ENCODE measurements around the gene DNAJB6. TPM values are rescaled to one million over a fixed set of nuclear protein-coding genes. Genes with fewer than 3 reads are reported as not detected.
A peak's percentile ranks its signal among the peaks of the same experiment; 100 is the strongest.

The DNAJB6 gene
- total and polyA plus RNA-seq, 5 donors: 154 to 183 (median 170) TPM

GRCh38 chr7:157370742-157371141 lies 33.9 kb downstream of the DNAJB6 start:
- H3K27ac ChIP-seq (ENCODE audit: low read length): no peak overlapping the region
- H3K4me1 ChIP-seq (ENCODE audit: control insufficient read depth, insufficient read depth, low read length): peaks cover 7% of the 10 kb centered on the region
- 92% methylated on average over 10 of the region's 10 CpGs for WGBS
- no peaks in the 10 kb centered on the region for H3K27me3 ChIP-seq (ENCODE audit: control insufficient read depth, insufficient read depth)
- DNase-seq: no peak
- H3K4me3 ChIP-seq (ENCODE audit: low read length): no peak overlapping the region
- ATAC-seq: no peak
- intact Hi-C loops (cut with DNase I): no loop called here
- H3K9me3 ChIP-seq (ENCODE audit: control insufficient read depth, low read length): no peaks in the 10 kb centered on the region

GRCh38 chr7:157371296-157371695 lies 34.5 kb downstream of the DNAJB6 start:
- peaks cover 7% of the 10 kb centered on the region for H3K4me1 ChIP-seq (ENCODE audit: control insufficient read depth, insufficient read depth, low read length)
- 81% methylated on average over 9 of the region's 9 CpGs for WGBS
- ATAC-seq: no peak
- DNase-seq: no peak
- H3K9me3 ChIP-seq (ENCODE audit: control insufficient read depth, low read length): no peaks in the 10 kb centered on the region
- intact Hi-C loops (cut with DNase I): no loop called here
- H3K4me3 ChIP-seq (ENCODE audit: low read length): no peak overlapping the region
- H3K27me3 ChIP-seq (ENCODE audit: control insufficient read depth, insufficient read depth): no peaks in the 10 kb centered on the region
- H3K27ac ChIP-seq (ENCODE audit: low read length): no peak overlapping the region

- ATAC-seq: peak in 1 of 2 donors; percentile 40
These were observed 35.8 kb downstream of the DNAJB6 start for GRCh38 chr7:157372300-157373232.

GRCh38 chr7:157373493-157373892 lies 36.7 kb downstream of the DNAJB6 start:
- intact Hi-C loops (cut with DNase I): no loop called here
- Histone ChIP-seq H3K9me3 (ENCODE audit: control insufficient read depth, low read length) (no peaks in the 10 kb centered on the region), H3K27ac (ENCODE audit: low read length) (no peak overlapping the region), H3K4me3 (ENCODE audit: low read length) (no peak overlapping the region), H3K27me3 (ENCODE audit: control insufficient read depth, insufficient read depth) (no peaks in the 10 kb centered on the region), H3K4me1 (ENCODE audit: control insufficient read depth, insufficient read depth, low read length) (peaks cover 11% of the 10 kb centered on the region)
- ATAC-seq (no peak), DNase-seq (no peak)
- WGBS: 89% methylated on average over 7 of the region's 7 CpGs

More at GRCh38 chr7:157372300-157373232, 35.8 kb downstream of the DNAJB6 start:
- no peaks in the 10 kb centered on the region for H3K27me3 ChIP-seq (ENCODE audit: control insufficient read depth, insufficient read depth)
- WGBS: 88% methylated on average over 24 of the region's 24 CpGs
- H3K27ac ChIP-seq (ENCODE audit: low read length): no peak overlapping the region
- no peaks in the 10 kb centered on the region for H3K9me3 ChIP-seq (ENCODE audit: control insufficient read depth, low read length)
- H3K4me1 ChIP-seq (ENCODE audit: control insufficient read depth, insufficient read depth, low read length): peaks cover 8% of the 10 kb centered on the region
- no peak for DNase-seq
- intact Hi-C loops (cut with DNase I): no loop called here
- H3K4me3 ChIP-seq (ENCODE audit: low read length): no peak overlapping the region

- no peaks in the 10 kb centered on the region for H3K9me3 ChIP-seq (ENCODE audit: control insufficient read depth, low read length)
- DNase-seq (no peak), ATAC-seq (no peak)
- no peak overlapping the region for H3K4me3 ChIP-seq (ENCODE audit: low read length)
- WGBS: 86% methylated on average over 7 of the region's 7 CpGs
- H3K4me1 ChIP-seq (ENCODE audit: control insufficient read depth, insufficient read depth, low read length): peaks cover 11% of the 10 kb centered on the region
- intact Hi-C loops (cut with DNase I): no loop called here
- no peak overlapping the region for H3K27ac ChIP-seq (ENCODE audit: low read length)
- no peaks in the 10 kb centered on the region for H3K27me3 ChIP-seq (ENCODE audit: control insufficient read depth, insufficient read depth)
These were observed 38.6 kb downstream of the DNAJB6 start for GRCh38 chr7:157375410-157375809.

GRCh38 chr7:157377436-157378124 lies 40.8 kb downstream of the DNAJB6 start:
- peaks cover 11% of the 10 kb centered on the region for H3K4me1 ChIP-seq (ENCODE audit: control insufficient read depth, insufficient read depth, low read length)

GRCh38 chr7:157378390-157378789 lies 41.6 kb downstream of the DNAJB6 start:
- H3K27ac ChIP-seq (ENCODE audit: low read length): no peak overlapping the region
- DNase-seq: no peak
- no peaks in the 10 kb centered on the region for H3K27me3 ChIP-seq (ENCODE audit: control insufficient read depth, insufficient read depth)
- H3K4me3 ChIP-seq (ENCODE audit: low read length): no peak overlapping the region
- peaks cover 11% of the 10 kb centered on the region for H3K4me1 ChIP-seq (ENCODE audit: control insufficient read depth, insufficient read depth, low read length)
- H3K9me3 ChIP-seq (ENCODE audit: control insufficient read depth, low read length): no peaks in the 10 kb centered on the region
- intact Hi-C loops (cut with DNase I): no loop called here
- no peak for ATAC-seq
- 90% methylated on average over 16 of the region's 16 CpGs for WGBS

More at GRCh38 chr7:157377436-157378124, 40.8 kb downstream of the DNAJB6 start:
- WGBS: 76% methylated on average over 11 of the region's 11 CpGs
- no peaks in the 10 kb centered on the region for H3K27me3 ChIP-seq (ENCODE audit: control insufficient read depth, insufficient read depth)
- no peaks in the 10 kb centered on the region for H3K9me3 ChIP-seq (ENCODE audit: control insufficient read depth, low read length)
- intact Hi-C loops (cut with DNase I): no loop called here
- ATAC-seq (peak in 1 of 2 donors; percentile 18), DNase-seq (no peak)
- no peak overlapping the region for H3K27ac ChIP-seq (ENCODE audit: low read length)
- no peak overlapping the region for H3K4me3 ChIP-seq (ENCODE audit: low read length)

- Histone ChIP-seq H3K27me3 (ENCODE audit: control insufficient read depth, insufficient read depth) (no peaks in the 10 kb centered on the region), H3K27ac (ENCODE audit: low read length) (no peak overlapping the region), H3K4me3 (ENCODE audit: low read length) (no peak overlapping the region), H3K9me3 (ENCODE audit: control insufficient read depth, low read length) (no peaks in the 10 kb centered on the region), H3K4me1 (ENCODE audit: control insufficient read depth, insufficient read depth, low read length) (peaks cover 11% of the 10 kb centered on the region)
- ATAC-seq (peak in 1 of 2 donors; percentile 17), DNase-seq (no peak)
- intact Hi-C loops (cut with DNase I): no loop called here
- 97% methylated on average over 1 of the region's 1 CpG for WGBS
These were observed 42.7 kb downstream of the DNAJB6 start for GRCh38 chr7:157379493-157379892.

- H3K4me3 ChIP-seq (ENCODE audit: low read length): no peak overlapping the region
- H3K27me3 ChIP-seq (ENCODE audit: control insufficient read depth, insufficient read depth): no peaks in the 10 kb centered on the region
- intact Hi-C loops (cut with DNase I): no loop called here
- no peak overlapping the region for H3K27ac ChIP-seq (ENCODE audit: low read length)
- no peaks in the 10 kb centered on the region for H3K9me3 ChIP-seq (ENCODE audit: control insufficient read depth, low read length)
- DNase-seq (no peak), ATAC-seq (no peak)
- 80% methylated on average over 7 of the region's 7 CpGs for WGBS
- peaks cover 6% of the 10 kb centered on the region for H3K4me1 ChIP-seq (ENCODE audit: control insufficient read depth, insufficient read depth, low read length)
These were observed 43.6 kb downstream of the DNAJB6 start for GRCh38 chr7:157380416-157380815.

GRCh38 chr7:157383868-157384267 lies 47.1 kb downstream of the DNAJB6 start:
- 91% methylated on average over 5 of the region's 5 CpGs for WGBS
- intact Hi-C loops (cut with DNase I): no loop called here
- Histone ChIP-seq H3K27ac (ENCODE audit: low read length) (no peak overlapping the region), H3K4me3 (ENCODE audit: low read length) (no peak overlapping the region), H3K9me3 (ENCODE audit: control insufficient read depth, low read length) (no peaks in the 10 kb centered on the region), H3K27me3 (ENCODE audit: control insufficient read depth, insufficient read depth) (no peaks in the 10 kb centered on the region), H3K4me1 (ENCODE audit: control insufficient read depth, insufficient read depth, low read length) (peaks cover 4% of the 10 kb centered on the region)
- no peak for ATAC-seq
- DNase-seq: no peak

- no peak for DNase-seq
- Histone ChIP-seq H3K9me3 (ENCODE audit: control insufficient read depth, low read length) (no peaks in the 10 kb centered on the region), H3K4me3 (ENCODE audit: low read length) (no peak overlapping the region), H3K27ac (ENCODE audit: low read length) (no peak overlapping the region), H3K27me3 (ENCODE audit: control insufficient read depth, insufficient read depth) (no peaks in the 10 kb centered on the region), H3K4me1 (ENCODE audit: control insufficient read depth, insufficient read depth, low read length) (peaks cover 4% of the 10 kb centered on the region)
- WGBS: 50% methylated on average over 9 of the region's 9 CpGs
- peak; percentile 49 to 54 for ATAC-seq
- intact Hi-C loops (cut with DNase I): no loop called here
These were observed 47.5 kb downstream of the DNAJB6 start for GRCh38 chr7:157384301-157384700.
